B cell (primary cell): Measurements from ENCODE around the gene STAU1.

ENCODE experiments used
- CTCF ChIP-seq: fragments of 200-600 bp; IDR thresholded peaks from one replicate; pipeline ENCODE4 v1.8.0; 2022; ENCODE audit warnings: antibody characterized with exemption, mild to moderate bottlenecking
- EZH2 ChIP-seq: IDR thresholded peaks from 2 replicates; pipeline ENCODE4 v1.6.1; 2012; ENCODE audit warnings: borderline replicate concordance, low read depth, mild to moderate bottlenecking, moderate library complexity, low read length; ENCODE audit not compliant: insufficient read depth, poor library complexity, severe bottlenecking

- TF ChIP-seq CTCF, result no peak
- no peak for TF ChIP-seq EZH2
Measured at GRCh38 chr20:49104365-49104648, 83.8 kb downstream of the STAU1 start.
